NCI-H2196 treated with DMSO at 0.1 percent for 48 hours (cell line): ENCODE results near the gene IDNK.
"Not testable (repeated sequence)": the region's sequence is repeated elsewhere in the genome, so short reads cannot be mapped to it uniquely, and the experiment has no call there.

Source experiments
- DNase-seq: peaks from one replicate; lab custom pipeline; 2025; ENCODE audit not compliant: unreplicated experiment; lab: John Stamatoyannopoulos, UW

The IDNK gene

DNA sequence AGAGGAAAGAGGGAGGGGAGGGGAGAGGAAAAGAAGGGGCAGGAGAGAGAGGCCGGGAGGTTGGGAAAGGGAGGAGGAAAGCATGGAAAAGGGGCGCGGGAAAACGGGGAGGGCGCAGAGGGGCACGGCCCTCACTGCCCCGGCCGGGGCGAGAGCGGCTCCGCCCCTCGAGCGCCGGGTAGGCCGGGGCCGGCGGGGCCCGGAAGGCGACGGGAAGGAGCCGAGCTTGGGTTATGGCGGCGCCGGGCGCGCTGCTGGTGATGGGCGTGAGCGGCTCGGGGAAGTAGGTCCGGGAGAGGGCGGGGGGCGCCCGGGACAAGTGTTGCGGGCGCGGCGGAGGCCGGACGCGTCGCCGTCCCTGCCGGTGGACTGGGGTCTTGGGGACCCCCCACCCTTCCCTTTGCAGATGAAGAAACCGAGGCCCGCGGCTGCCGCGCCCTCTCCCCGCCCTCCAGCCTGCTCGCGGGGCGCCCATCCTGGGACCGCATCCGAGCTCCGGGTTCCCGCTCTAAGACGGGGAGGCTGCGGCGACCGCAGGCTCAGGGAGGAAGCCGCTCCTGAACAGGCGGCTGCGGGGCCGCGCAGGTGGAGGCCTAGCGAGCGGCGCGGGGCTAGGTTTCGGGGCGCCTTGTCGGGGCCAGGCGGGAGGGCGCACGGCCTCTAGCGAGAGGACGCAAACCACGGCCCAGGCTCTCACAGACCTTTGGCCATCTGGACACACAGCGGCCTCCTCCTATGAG, at the start of gene IDNK:
Gene IDNK (plus strand): TSS at position 205 of the 740 bp plus-strand sequence. CDS start 29 bp downstream, at position 234.
- peak; percentile 31 for DNase-seq

DNA sequence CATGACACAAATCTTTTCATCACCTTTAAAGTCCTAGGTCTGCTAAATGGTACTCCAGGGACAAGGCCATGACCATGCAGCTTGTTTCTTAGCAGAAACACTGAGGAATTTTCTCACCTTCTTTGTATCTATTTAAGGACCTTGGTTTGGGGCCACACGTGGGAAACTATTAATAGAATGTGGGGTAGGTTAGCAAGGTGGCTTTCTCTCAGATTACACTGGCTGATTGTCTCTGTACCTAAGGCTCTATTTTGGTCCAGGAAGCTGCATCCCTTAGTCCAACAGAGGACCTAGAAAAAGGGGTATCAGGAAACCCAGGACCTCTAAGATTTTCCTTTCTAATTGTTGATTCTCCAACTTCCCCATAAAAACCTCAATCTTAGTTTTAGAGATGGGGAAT, 48.5 kb upstream of the IDNK start:
- DNase-seq: no peak

GRCh38 chr9:83582029-83582428, 40.9 kb upstream of the IDNK start:
- DNase-seq: no peak

DNA sequence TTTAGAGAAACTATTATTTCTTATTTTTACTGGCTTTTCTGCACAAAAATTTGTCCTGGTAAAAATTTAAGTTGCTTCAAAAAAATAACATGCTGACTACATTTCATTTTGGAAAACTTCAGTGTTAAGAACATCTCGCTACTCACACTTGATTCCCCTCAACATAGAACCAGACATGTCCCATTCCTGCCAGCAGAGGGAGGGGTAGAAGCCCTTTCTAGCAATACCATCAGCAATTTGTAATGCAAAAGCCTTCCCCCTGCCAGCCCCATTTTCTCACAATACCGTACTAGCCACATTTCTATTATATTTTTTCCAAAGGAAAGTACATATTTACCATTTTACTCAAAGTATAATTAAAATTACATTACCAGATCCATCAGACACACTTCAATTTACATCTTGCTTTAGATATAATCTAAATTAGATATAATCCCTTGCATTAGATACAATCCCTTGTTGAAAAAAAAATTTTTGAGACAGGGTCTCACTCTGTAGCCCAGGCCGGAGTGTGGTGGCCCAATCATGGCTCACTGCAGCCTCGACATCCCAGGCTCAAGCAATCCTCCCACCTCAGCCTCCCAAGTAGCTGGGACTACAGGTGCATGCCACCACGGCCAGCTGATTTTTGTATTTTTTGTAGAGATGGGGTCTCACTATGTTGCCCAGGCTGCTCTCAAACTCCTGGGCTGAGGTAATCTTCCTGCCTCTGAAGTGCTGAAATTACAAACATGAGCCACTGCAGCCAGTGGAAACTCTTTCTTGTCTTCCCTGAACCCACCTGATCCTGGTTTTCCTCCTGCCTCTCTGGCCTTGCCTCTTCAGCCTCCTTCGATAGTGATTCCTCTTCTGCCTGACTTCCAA, 39.6 kb upstream of the IDNK start:
- DNase-seq: peak; percentile 8

GRCh38 chr9:83584995-83585394, 37.9 kb upstream of the IDNK start:
- no peak for DNase-seq

DNA sequence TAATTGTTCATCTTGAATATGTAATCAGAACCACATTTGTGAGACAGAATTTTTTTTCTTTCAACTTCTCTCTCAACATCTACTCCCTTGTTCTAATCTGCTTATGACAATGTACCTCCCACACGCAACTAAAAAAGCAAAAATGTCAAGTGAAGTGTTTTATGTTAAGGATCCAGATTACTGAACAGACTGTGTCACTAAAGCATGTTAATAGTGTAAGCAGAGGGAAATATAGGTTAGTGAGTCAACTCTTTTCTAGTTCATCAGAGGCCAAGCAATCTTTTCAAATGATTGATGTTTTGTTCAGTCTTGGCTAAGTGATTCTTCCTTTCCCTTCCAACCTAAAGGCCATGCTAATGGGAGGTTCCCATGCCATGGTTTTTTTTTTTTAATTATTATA, 34.7 kb upstream of the IDNK start:
- no peak for DNase-seq

DNA sequence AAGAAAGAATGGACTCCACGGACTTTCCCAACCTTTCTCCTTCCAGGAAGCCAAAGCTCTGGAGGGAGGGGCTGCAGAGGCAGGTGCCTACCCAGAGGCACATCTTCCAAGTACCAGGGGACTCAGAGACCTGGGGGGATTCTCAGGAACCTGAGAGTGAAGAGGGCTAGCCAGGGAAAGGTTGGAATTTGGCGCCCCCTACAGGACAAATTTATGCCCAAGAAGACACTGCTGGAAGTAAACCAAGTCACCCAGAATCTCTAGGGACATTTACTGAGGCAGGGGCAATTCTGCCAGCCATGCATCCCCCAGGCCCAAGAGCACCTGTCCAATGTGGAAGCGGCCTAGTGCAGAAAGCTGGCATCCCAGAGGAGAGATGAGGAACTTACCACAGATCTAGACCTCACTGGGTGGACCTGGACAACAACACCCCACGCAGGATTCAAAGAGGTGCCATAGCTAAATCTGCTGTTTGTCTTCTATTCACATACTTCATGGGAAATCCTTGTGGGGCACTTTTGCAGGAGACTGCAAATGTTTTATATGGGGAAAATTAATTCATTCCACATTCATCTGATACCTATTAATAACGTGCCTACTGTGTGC, 25.9 kb upstream of the IDNK start:
- DNase-seq: no peak

- DNase-seq: no peak
Observed at GRCh38 chr9:83598487-83598886, 24.5 kb upstream of the IDNK start.

DNA sequence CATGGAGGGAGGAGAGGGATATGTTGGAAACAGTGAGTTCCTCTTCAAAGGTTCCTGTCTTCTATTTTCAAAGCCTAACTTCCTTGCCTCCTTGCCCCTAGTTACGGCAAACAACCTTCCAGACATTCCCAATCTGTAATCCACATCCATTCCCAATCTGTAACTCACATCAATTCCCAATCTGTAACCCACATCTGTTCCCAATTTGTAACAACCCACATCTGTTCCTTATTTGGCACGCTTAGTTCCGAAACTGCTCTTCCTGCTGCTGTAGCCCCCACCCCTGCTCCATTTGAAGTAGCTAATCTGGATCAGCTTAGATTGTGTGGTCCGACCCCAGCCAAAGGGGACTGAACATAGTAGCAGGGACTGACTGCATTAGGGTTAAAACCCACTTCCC, 23.9 kb upstream of the IDNK start:
- DNase-seq: no peak

- no peak for DNase-seq
Observed at GRCh38 chr9:83601463-83601862, 21.5 kb upstream of the IDNK start.

DNA sequence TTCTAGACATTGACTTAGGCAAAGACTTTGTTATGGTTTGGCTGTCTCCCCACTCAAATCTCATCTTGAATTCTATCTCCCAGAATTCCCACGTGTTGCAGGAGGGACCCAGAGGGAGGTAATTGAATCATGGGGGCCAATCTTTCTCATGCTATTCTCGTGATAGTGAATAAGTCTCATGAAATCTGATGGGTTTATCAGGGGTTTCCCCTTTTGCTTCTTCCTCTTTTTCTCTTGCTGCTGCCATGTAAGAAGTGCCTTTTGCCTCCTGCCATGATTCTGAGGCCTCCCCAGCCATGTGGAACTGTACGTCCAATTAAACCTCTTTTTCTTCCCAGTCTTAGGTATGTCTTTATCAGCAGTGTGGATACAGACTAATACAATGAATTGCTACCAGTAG, 15.3 kb upstream of the IDNK start:
- not testable (repeated sequence) for DNase-seq

- not testable (repeated sequence) for DNase-seq
Observed at GRCh38 chr9:83613298-83613697, 9.6 kb upstream of the IDNK start.

DNA sequence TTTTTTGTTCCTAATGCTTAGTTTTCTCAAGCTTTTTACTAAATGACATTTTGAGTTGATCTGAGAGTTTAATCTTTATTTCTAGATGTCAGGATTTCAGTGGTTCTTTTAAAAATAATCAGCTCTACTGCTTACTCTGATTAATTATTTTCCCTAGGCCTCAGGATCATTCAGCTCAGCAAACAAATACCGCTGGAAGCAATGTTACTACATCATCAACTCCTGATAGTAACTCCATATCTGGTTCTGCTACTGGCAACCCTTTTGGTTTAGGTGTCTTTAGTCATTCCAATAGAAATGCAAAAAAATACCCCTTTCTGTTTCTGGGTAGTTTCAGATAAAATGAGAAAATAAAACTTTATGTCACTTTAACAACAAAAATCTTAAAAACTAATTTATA, 5.6 kb upstream of the IDNK start:
- DNase-seq: no peak

- peak; percentile 5 for DNase-seq
Observed at GRCh38 chr9:83620841-83621636, 1.9 kb upstream of the IDNK start.

- no peak for DNase-seq
Observed at GRCh38 chr9:83622433-83622938, 457 bp upstream of the IDNK start.

DNA sequence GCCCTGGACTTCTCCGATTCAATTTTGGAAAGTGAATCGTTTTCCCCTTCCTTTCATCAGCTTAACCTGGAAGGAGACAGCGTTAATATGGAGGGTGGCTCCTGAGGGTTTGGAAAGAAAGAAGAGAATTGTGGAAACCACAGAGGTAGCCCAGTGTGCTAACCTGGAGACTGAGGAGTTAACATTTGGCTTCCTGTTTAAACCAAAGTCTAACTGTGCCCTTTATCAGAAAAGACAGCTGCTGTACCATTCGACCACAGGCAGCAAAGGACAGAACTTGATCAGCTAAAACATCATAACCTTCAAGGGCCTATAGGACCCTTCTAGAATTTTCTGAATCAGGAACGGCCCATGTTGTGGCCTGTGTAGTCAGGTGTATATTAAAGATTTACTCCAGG, 735 bp downstream of the IDNK start:
- no peak for DNase-seq

DNA sequence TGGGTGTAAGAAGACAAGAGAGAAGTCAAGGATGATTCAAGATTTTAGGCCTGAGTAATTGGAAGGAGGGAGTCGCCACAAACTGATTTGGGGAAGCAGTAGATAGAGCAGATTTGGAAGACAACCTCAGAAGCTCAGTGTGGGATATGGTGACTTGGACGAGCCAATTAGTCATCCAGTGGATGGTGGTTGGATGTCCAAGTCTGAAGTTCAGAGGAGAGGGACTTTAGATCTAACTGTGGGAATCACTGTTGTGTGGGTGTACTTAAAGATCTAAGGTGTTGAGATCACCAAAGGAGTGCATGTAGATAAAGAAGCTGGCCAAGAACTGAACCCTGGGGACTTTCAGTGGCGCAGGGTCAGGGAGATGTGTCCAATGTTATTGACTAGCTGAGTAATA, 2.2 kb downstream of the IDNK start:
- DNase-seq: no peak

GRCh38 chr9:83628540-83628939, 5.6 kb downstream of the IDNK start:
- no peak for DNase-seq

DNA sequence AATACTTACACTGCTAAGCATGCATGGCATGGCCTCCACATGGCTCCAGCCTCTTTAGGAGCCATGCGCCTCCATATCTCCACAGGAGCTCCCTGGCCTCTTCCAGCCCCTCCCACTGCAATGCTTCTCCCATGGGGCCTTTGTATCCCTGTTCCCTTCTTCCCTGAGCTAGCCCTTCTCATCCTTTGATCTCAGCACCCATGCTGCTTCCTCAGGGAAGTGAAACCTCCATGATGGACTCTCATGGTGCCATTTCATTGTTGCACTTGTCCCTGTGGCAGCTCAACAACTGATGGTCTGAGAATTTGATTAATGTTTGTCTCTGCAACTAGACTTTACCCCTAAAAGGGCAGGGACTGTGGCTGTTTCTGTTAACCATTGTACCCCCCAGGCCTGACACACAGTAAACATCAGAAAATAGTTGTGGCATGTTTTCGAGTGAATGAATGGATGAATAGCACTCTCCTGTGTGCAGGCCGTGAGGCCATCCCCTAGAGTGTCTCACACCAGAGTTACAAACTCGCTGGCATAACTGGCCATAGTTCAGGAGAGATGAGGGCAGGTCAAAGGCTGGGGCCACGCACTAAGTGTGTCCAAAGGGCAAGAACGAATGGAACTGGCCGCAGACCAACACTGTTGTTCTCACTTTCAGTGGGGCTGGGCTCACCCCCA, 6.6 kb downstream of the IDNK start:
- no peak for DNase-seq

DNA sequence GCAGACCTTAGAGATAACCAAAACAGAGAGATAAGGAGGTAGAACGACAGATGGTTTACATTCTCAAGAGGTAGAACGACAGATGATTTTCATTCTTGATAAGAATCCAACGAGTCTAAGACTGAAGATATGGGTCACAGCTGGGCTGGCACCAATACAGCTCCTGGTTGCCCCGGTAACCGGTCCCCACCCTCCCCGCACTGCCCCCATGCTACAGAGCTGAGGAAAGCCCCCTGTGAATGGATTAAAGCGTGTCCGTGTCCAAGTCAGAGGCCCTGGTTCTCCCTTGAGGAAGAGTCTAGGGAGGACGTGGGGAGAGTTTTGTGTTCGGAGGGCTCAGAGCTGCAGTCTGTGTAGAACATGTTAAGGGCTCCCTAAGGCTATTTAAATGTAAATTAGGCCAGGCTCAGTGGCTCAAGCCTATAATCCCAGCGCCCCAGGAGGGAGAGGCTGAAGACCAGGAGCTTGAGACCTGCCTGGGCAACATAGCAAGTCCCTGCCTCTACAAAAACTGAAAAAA, 8.1 kb downstream of the IDNK start:
- DNase-seq: no peak
